Renal cortex interstitium (tissue), 11 donors: ENCODE data around the gene PGAP2. TPM values are rescaled to one million over a fixed set of nuclear protein-coding genes. Genes with fewer than 3 reads are reported as not detected.

Experiments used
- DNase-seq, 11 donors: peaks; one replicate each; pipeline ENCODE4 v3.0.0-alpha.2; 2013; ENCODE audit warnings: low read depth in 9 of 11, low spot score in 4 of 11; ENCODE audit errors: extremely low read depth in 1 of 11
- polyA plus RNA-seq, 3 donors: library from polyadenylated mRNA; unstranded; fragments of 120-200 nt; gene quantifications; one replicate each; pipeline ENCODE4 v1.2.1, GENCODE V29; 2013; ENCODE audit not compliant: insufficient read length in 3 of 3

Gene PGAP2
- polyA plus RNA-seq, 3 donors: 40.6 to 56.9 (median 40.7) TPM

DNA sequence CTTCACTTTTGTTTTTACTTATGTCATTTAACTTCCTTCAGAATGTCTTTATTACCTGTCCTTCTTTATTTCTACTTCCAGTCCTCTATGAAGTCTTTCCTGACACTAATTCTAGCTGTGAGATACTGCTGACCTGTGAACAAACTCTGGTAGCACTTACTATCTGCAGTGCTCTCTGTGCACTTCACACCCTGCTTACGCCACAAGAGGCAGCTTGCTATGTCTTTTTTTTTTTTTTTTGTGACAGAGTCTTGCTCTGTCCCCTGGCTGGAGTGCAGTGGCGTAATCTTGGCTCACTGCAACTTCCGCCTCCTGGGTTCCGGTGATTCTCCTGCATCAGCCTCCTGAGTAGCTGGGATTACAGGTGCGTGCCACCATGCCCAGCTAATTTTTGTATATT lies 57.8 kb downstream of the PGAP2 start:
- no peak for DNase-seq

DNA sequence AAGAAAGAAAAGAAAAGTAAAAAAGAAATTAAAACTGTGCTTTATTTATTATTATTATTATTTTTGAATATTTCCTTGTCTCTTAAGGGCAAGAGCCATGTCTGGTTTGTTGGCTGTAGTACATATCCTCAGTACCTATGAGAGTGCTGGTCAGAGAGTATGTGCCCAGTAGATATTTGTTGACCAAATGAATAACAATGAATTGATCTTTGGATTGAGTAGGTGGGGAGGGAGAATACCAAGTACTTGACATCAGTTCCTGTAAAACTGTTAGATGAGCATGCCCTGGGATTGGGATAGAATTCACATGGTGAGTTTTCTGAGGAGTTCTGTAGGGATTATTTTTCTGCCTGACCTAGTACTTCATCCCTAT lies 58.5 kb downstream of the PGAP2 start:
- no peak for DNase-seq

DNA sequence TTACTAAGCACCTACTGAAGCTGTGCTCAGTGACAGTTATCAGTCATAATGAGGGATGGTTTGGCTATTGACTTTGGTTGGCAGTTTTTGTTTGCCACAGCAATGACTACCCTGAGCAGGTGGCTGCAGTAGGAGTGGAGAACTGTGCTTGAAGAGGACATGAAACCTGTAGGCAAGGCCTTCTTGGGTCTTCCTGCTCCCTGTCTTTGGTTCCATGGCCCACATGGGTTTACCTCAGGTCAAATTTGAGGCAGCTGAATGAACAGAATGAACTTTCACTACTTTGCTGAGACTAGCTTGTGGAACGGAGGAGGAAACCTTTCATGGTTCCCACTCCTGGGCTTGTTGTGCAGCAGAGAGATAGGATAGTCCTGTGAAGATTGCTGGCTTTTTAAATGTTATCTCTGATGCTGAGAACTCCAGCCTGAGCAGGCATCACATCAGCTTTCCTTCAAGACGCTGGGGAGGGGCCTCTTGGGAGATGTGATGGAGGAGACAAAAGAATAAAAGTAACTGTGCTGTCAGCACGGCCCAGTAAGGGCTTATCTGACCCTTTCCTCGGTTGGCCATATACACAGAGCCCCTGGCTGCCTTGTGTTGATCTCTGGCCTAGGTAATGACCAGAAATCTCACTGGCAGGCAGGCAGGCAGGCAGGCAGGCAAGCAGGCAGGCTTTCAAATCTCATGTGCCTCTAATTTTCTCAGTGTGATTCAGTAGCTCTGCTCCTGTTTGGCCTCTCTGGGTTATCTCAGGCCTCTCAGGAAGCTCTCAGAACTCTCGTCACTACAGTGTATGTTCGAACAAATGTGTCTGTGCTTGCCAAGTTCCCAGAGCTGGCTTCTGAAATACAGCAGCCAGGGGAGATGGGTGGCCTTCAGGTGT lies 59.1 kb downstream of the PGAP2 start:
- no peak for DNase-seq

DNA sequence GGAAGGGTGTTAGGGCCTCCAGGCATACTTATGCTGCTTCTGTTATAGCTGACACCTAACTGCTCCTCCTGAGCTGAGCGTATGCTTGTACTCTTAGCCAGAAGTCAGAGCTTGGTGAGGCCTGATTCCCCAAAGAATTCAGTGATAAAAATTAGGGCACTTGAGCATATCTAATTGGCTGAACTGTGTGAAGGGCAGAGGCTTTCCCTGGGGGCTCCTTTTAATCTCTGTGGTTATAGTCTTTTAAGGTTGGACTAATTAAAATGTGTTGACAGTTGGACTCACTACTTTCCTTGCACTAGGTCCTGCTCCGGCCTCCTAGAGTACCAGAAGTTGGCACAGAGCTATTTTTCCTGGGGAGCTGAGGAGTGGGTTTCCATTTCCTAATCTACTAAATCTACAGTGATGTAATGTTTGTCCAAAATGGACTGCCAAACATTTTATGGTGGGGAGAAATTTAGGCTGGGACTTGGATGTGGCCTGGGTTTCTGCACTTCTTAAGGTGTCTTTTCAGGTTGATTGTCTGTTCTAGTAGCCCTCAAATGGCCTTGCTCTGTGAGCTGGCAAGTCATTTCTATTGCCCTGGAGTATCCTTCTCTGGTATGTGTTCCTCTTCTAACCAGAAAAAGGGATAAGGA lies 65.5 kb downstream of the PGAP2 start:
- no peak for DNase-seq

Other genes starting within 250 kb of the PGAP2 start
- gene ART5, start 166.6 kb upstream of the PGAP2 start, polyA plus RNA-seq: 1 to 10 TPM; 3.4 to 5.7 (median 4.8) TPM
- under 1 TPM in 1 of 3 donors, not detected in 2; 0.19 TPM for gene ART1, start 163.4 kb upstream of the PGAP2 start, polyA plus RNA-seq
- gene CHRNA10, start 137.2 kb upstream of the PGAP2 start, polyA plus RNA-seq: 1 to 10 TPM; 1.3 to 3.0 (median 1.6) TPM
- 10 to 100 TPM; 59.2 to 78.2 (median 64.6) TPM for gene NUP98, start 11.0 kb upstream of the PGAP2 start, polyA plus RNA-seq
- 10 to 100 TPM; 21.2 to 30.9 (median 21.4) TPM for gene RHOG, start 32.4 kb downstream of the PGAP2 start, polyA plus RNA-seq
- 10 to 100 TPM; 35.1 to 39.6 (median 36.6) TPM for gene STIM1, start 47.1 kb downstream of the PGAP2 start, polyA plus RNA-seq